Measurements from ENCODE around the gene TBC1D3B.
A peak's percentile ranks its signal among the peaks of the same experiment; 100 is the strongest.
"Not testable (repeated sequence)": the region's sequence is repeated elsewhere in the genome, so short reads cannot be mapped to it uniquely, and the experiment has no call there.

The TBC1D3B gene

GRCh38 chr17:36176536-36176935 lies at the start of gene TBC1D3B:
Gene TBC1D3B, minus strand, starts transcription at chr17:36176636. Its CDS starts 1,586 bp downstream, at chr17:36175050.
- not testable (repeated sequence) for H3K27me3 Mint-ChIP-seq; H3K9me3 Mint-ChIP-seq; H3K27ac Mint-ChIP-seq; H3K4me1 Mint-ChIP-seq (ENCODE audit: low read depth); H3K36me3 Mint-ChIP-seq (ENCODE audit: low read depth); H3K4me3 Mint-ChIP-seq

- H3K27ac Mint-ChIP-seq, result not testable (repeated sequence)
These were observed 46.5 kb upstream of the TBC1D3B start for GRCh38 chr17:36222967-36223366.

GRCh38 chr17:36221581-36222100 lies 45.2 kb upstream of the TBC1D3B start:
- Mint-ChIP-seq H3K9me3 (peaks cover 13% of the 10 kb centered on the region), H3K27me3 (peaks cover 15% of the 10 kb centered on the region)
- not testable (repeated sequence) for H3K36me3 Mint-ChIP-seq (ENCODE audit: low read depth); H3K27ac Mint-ChIP-seq; H3K4me1 Mint-ChIP-seq (ENCODE audit: low read depth); H3K4me3 Mint-ChIP-seq

More at GRCh38 chr17:36222967-36223366, 46.5 kb upstream of the TBC1D3B start:
- not testable (repeated sequence) for H3K9me3 Mint-ChIP-seq; H3K4me1 Mint-ChIP-seq (ENCODE audit: low read depth); H3K4me3 Mint-ChIP-seq; H3K36me3 Mint-ChIP-seq (ENCODE audit: low read depth)
- H3K27me3 Mint-ChIP-seq, result peaks cover 15% of the 10 kb centered on the region

DNA sequence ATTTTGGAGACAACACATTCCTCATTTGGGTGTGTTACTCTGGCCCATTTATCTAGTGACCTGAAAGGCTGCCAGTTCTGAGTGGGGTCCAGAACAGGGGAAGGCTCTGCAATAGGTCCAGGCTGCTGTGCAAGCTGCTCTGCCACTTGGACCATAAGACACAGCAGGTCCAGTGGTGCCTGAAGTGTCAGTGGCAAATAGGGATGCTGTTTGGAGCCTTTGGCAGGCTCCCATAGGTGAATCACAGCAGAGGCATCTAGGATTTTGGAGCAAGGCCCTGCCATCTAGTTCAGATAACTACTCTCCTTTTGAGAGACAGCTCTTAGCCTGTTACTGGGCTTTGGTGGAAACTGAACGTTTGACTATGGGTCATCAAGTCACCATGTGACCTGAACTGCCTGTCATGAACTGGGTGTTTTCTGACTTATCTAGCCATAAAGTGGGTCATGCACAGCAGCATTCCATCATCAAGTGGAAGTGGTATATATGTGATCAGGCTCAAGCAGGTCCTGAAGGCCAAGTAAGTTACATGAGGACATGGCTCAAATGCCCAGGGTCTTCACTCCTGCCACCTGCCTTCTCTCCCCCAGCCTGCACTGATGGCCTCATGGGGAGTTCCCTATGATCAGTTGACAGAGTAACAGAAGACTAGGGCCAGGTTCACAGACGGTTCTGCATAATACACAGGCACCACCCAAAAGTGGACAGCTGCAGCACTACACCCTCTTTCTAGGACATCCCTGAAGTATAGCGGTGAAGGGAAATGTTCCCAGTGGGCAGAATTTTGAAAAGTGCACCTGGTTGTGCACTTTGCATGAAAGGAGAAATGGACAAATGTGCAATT lies 44.5 kb upstream of the TBC1D3B start:
- H3K4me1 Mint-ChIP-seq (ENCODE audit: low read depth); H3K4me3 Mint-ChIP-seq; H3K27ac Mint-ChIP-seq; H3K36me3 Mint-ChIP-seq (ENCODE audit: low read depth): not testable (repeated sequence)
- Mint-ChIP-seq H3K27me3 (peaks cover 15% of the 10 kb centered on the region), H3K9me3 (peaks cover 13% of the 10 kb centered on the region)

DNA sequence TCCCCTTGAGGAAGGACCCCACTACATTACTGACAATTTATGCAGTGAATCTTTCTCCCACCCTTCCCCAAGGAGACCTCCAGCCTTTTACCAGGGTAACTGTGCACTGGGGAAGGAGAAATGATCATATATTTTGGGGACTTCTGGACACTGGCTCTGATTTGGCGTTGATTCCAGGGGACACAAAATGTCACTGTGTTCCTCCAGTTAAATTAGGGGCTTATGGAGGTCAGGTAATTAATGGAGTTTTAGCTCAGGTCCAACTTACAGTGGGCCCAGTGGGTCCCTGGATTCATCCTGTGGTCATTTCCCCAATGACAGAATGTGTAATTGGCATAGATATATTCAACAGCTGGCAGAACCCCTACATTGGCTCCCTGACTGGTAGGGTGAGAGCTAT lies 43.1 kb upstream of the TBC1D3B start:
- H3K27ac Mint-ChIP-seq; H3K36me3 Mint-ChIP-seq (ENCODE audit: low read depth); H3K4me1 Mint-ChIP-seq (ENCODE audit: low read depth); H3K4me3 Mint-ChIP-seq: not testable (repeated sequence)
- H3K27me3 Mint-ChIP-seq, result peaks cover 17% of the 10 kb centered on the region
- H3K9me3 Mint-ChIP-seq, result peaks cover 13% of the 10 kb centered on the region

GRCh38 chr17:36215406-36216308 lies 39.2 kb upstream of the TBC1D3B start:
- H3K9me3 Mint-ChIP-seq, result peaks cover 13% of the 10 kb centered on the region
- not testable (repeated sequence) for H3K27ac Mint-ChIP-seq; H3K36me3 Mint-ChIP-seq (ENCODE audit: low read depth); H3K4me3 Mint-ChIP-seq
- H3K27me3 Mint-ChIP-seq, result peaks cover 23% of the 10 kb centered on the region
- H3K4me1 Mint-ChIP-seq (ENCODE audit: low read depth), result peaks cover 25% of the 10 kb centered on the region

GRCh38 chr17:36214918-36215317 lies 38.5 kb upstream of the TBC1D3B start:
- Mint-ChIP-seq H3K4me1 (ENCODE audit: low read depth) (peaks cover 31% of the 10 kb centered on the region), H3K4me3 (no peak overlapping the region), H3K27ac (no peak overlapping the region), H3K27me3 (peaks cover 23% of the 10 kb centered on the region), H3K36me3 (ENCODE audit: low read depth) (no peaks in the 10 kb centered on the region), H3K9me3 (peaks cover 13% of the 10 kb centered on the region)

GRCh38 chr17:36213695-36214094 lies 37.3 kb upstream of the TBC1D3B start:
- H3K4me1 Mint-ChIP-seq (ENCODE audit: low read depth), result peaks cover 36% of the 10 kb centered on the region
- peaks cover 8% of the 10 kb centered on the region for H3K9me3 Mint-ChIP-seq
- no peak overlapping the region for H3K27ac Mint-ChIP-seq
- H3K27me3 Mint-ChIP-seq, result peaks cover 16% of the 10 kb centered on the region
- H3K36me3 Mint-ChIP-seq (ENCODE audit: low read depth), result no peaks in the 10 kb centered on the region
- no peak overlapping the region for H3K4me3 Mint-ChIP-seq

DNA sequence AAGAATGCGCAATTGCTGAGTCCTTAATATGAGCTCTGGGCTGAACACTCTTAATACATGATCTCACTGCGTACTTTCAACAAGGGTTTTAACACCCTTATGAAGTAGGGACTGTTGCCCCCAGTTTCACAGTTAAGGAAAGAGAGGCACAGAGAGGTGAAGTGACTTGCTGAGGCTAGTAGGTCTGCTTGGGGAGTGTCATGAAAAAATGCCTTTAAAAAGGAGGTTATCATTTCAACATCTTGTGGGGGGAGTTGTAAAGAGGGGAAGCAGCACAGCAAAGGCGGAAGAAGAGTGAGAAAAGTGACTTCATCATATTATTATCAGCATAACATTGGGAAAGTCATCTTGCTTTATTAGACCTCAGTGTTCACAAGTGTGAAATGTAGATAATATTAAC lies 36.5 kb upstream of the TBC1D3B start:
- Mint-ChIP-seq H3K4me1 (ENCODE audit: low read depth) (peaks cover 36% of the 10 kb centered on the region), H3K27me3 (peaks cover 13% of the 10 kb centered on the region), H3K4me3 (peak overlapping the region; percentile 42), H3K9me3 (peaks cover 4% of the 10 kb centered on the region), H3K36me3 (ENCODE audit: low read depth) (no peaks in the 10 kb centered on the region), H3K27ac (no peak overlapping the region)

GRCh38 chr17:36212272-36212605 lies 35.8 kb upstream of the TBC1D3B start:
- no peaks in the 10 kb centered on the region for H3K36me3 Mint-ChIP-seq (ENCODE audit: low read depth)
- H3K4me3 Mint-ChIP-seq, result peak overlapping the region; percentile 42
- peaks cover 13% of the 10 kb centered on the region for H3K27me3 Mint-ChIP-seq
- no peaks in the 10 kb centered on the region for H3K9me3 Mint-ChIP-seq
- H3K27ac Mint-ChIP-seq, result no peak overlapping the region
- peaks cover 39% of the 10 kb centered on the region for H3K4me1 Mint-ChIP-seq (ENCODE audit: low read depth)

DNA sequence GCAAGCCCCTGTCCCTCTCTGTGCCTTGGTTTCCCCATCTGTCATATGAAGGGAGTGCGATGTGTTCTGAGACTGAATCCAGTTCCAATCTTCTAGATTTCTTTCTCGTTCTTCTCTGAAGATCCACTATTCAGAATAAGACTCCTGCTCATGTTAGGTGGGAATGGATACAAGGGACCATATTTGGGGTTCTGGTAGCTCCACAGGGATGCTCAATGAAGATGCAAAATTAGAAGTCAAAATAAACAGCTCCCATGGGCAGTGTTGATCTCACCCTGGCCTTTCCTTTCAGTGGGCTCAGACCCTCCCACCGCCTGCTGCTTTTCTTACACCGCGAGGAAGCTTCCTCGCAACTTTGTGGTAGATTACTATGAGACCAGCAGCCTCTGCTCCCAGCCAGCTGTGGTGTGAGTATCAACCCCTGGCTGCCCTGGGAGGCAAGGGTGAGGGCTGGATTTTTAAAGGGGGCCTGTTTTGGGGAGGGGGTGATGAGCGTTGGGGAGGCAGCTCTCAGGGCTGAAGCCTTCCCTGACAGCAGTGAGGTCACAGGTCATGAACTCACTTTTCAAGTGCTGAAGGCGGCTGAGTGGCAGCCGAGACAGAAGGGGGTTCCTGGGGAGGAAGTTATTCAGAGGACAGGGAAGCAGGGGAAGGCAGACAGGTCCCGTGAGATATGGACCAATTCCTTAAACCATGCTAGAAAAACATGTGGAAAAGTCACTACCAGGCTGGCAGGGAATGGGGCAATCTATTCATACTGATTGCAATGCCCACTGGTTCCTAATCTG lies 35.2 kb upstream of the TBC1D3B start:
- not testable (repeated sequence) for H3K9me3 Mint-ChIP-seq; H3K36me3 Mint-ChIP-seq (ENCODE audit: low read depth)
- Mint-ChIP-seq H3K4me3 (peak overlapping the region; percentile 42), H3K4me1 (ENCODE audit: low read depth) (peaks cover 44% of the 10 kb centered on the region), H3K27me3 (peaks cover 14% of the 10 kb centered on the region), H3K27ac (peak overlapping the region; percentile 72)

GRCh38 chr17:36210439-36211211 lies 34.2 kb upstream of the TBC1D3B start, which contains the start of gene CCL4L2:
Gene CCL4L2, plus strand, starts transcription at chr17:36211063.
- peaks cover 19% of the 10 kb centered on the region for H3K27me3 Mint-ChIP-seq
- not testable (repeated sequence) for H3K36me3 Mint-ChIP-seq (ENCODE audit: low read depth); H3K9me3 Mint-ChIP-seq
- H3K27ac Mint-ChIP-seq, result peak within 1 kb of the TSS; percentile 72
- H3K4me3 Mint-ChIP-seq, result peak within 1 kb of the TSS; percentile 58
- H3K4me1 Mint-ChIP-seq (ENCODE audit: low read depth), result peaks cover 55% of the 10 kb centered on the region

DNA sequence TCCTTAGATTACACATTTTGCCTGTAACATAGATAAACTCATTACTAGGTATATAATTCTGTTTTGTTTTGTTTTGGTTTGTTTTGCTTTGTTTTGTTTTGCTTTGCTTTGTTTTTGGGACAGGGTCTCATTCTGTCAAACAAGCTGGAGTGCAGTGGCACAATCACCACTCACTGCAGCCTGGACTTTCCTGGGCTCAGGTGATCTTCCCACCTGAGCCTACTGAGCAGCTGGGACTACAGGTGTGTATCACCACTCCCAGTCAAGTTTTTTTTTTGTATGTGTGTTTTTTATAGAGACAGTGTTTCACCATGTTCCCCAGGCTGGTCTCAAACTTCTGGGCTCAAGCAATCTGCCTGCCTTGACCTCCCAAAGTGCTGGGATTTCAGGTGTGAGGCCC lies 33.1 kb upstream of the TBC1D3B start:
- Mint-ChIP-seq H3K9me3 (no peaks in the 10 kb centered on the region), H3K27ac (peak overlapping the region; percentile 26), H3K27me3 (peaks cover 20% of the 10 kb centered on the region), H3K4me3 (no peak overlapping the region), H3K4me1 (ENCODE audit: low read depth) (peaks cover 54% of the 10 kb centered on the region), H3K36me3 (ENCODE audit: low read depth) (no peaks in the 10 kb centered on the region)

GRCh38 chr17:36207383-36207782 lies 30.9 kb upstream of the TBC1D3B start:
- not testable (repeated sequence) for H3K27ac Mint-ChIP-seq; H3K4me3 Mint-ChIP-seq; H3K36me3 Mint-ChIP-seq (ENCODE audit: low read depth); H3K9me3 Mint-ChIP-seq
- Mint-ChIP-seq H3K4me1 (ENCODE audit: low read depth) (peaks cover 58% of the 10 kb centered on the region), H3K27me3 (peaks cover 13% of the 10 kb centered on the region)

Data from stimulated activated naive CD8-positive, alpha-beta T cell treated with anti-CD3 and anti-CD28 coated beads, Interleukin-15, Interleukin-2, amounts not matched to agents 100 ng/mL and 50 ng/mL, for 24 hours (primary cell).